ENCODE results near the gene NFKBIE. TPM values are rescaled to one million over a fixed set of nuclear protein-coding genes. Genes with fewer than 3 reads are reported as not detected.

The NFKBIE gene
- total RNA-seq, 1 donor: 5.4 TPM

DNA sequence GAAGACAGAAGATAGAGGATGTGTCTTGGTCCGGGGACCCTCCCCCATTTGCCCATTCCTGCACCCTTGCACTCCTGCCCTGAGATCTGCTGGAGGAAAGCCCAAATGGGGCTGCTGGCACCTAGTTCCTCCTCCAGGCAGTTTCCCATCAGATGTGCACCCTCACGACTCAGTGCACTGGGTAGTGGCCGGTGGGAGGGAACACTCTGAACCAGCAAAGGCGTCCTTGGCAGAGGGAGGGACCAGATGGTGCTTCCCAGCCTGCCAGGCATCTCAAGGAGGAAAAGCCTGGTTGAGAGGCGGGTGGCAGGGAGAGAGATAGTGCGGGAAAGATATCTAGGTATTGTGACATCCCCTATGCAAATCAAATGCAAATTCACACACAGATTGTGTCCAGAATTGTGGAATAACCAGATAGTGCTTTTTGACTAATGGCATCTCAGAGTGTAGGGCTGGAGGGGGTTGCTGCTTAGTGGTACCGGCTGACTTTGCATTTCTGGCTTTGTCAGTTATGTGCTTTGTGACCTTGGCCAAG, 24.4 kb upstream of the NFKBIE start:
- no peak for DNase-seq (ENCODE audit: low read depth)
- TF ChIP-seq, protein P1, sequence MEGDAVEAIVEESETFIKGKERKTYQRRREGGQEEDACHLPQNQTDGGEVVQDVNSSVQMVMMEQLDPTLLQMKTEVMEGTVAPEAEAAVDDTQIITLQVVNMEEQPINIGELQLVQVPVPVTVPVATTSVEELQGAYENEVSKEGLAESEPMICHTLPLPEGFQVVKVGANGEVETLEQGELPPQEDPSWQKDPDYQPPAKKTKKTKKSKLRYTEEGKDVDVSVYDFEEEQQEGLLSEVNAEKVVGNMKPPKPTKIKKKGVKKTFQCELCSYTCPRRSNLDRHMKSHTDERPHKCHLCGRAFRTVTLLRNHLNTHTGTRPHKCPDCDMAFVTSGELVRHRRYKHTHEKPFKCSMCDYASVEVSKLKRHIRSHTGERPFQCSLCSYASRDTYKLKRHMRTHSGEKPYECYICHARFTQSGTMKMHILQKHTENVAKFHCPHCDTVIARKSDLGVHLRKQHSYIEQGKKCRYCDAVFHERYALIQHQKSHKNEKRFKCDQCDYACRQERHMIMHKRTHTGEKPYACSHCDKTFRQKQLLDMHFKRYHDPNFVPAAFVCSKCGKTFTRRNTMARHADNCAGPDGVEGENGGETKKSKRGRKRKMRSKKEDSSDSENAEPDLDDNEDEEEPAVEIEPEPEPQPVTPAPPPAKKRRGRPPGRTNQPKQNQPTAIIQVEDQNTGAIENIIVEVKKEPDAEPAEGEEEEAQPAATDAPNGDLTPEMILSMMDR (IDR thresholded peaks at IDR 0.05; ENCODE audit: insufficient read depth, low read length): no peak
- H3K4me3 ChIP-seq (ENCODE audit: low read depth, low read length): no peak overlapping the region

DNA sequence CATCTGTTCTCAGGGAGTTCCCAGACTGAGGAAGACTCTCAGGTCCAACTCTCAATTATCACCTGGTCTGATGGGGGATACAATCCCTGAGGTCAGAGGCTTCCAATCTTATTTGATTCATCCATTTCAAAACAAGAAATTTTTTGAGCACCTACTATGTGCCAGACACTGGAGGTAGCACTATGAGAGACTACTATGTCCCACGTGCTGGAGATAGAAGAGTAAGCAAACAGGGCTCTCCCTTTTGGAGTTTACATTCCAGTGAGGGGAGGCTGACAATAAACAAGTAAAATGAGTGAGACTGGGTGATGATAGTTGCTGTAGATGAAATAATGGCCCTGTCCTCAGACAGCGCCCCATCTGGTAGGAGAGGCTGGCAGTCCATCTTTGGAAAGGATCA, 21.4 kb upstream of the NFKBIE start:
- H3K4me3 ChIP-seq (ENCODE audit: low read depth, low read length): no peak overlapping the region
- no peak for DNase-seq (ENCODE audit: low read depth)
- TF ChIP-seq, protein P1 (IDR thresholded peaks at IDR 0.05; ENCODE audit: insufficient read depth, low read length): no peak

DNA sequence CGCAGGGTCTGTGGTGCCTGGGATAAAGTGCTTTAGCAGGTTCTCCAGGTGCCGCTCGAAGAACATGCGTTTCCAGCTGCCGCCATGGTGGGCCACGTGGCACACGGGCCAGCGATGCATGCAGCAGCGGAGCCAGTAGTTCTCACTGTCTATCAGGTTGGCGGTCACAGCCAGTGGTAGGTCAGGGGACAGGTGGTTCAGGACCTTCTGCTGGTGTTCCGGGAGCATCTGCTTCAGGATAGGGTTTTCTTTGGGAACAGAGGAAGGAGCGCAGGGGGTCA, 20.9 kb upstream of the NFKBIE start:
- H3K4me3 ChIP-seq (ENCODE audit: low read depth, low read length): no peak overlapping the region
- TF ChIP-seq, protein P1 (IDR thresholded peaks at IDR 0.05; ENCODE audit: insufficient read depth, low read length): no peak
- no peak for DNase-seq (ENCODE audit: low read depth)

DNA sequence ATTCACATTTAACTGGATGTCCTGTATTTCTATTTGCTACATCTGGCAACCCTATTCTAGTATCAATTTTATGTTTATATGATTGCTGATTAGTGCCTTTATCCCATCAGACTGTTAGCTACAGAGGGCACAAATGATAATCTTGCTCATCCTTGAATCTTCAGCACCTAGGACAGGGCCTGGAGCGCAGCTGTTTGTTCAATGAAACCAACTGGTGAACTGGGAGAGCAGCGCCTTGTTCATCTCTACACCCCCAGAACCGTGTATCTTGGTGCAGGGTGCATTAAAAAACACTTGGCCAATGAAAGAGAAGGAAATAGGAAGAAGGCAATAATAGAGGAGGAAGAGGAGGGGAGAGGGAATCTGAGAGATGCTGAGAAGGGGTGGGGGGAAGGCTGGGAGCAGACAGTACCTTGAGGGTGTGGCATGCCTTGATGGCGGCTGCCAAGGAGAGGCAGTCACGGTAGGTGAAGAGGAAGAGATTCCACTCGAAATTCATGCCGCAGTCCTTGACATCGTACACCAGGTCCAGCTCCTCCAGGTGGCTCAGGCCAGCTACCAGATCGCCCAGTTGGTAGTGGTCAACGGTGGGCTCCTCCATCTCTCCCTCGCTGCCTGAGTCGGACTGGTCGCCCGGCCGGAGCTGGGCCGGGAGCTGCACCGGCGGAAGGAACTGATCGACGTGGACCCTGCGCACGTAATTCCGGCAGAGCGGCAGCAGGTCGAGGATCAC, 20.4 kb upstream of the NFKBIE start:
- peak; percentile 19 for DNase-seq (ENCODE audit: low read depth)
- no peak overlapping the region for H3K4me3 ChIP-seq (ENCODE audit: low read depth, low read length)
- TF ChIP-seq, protein P1 (IDR thresholded peaks at IDR 0.05; ENCODE audit: insufficient read depth, low read length): no peak

DNA sequence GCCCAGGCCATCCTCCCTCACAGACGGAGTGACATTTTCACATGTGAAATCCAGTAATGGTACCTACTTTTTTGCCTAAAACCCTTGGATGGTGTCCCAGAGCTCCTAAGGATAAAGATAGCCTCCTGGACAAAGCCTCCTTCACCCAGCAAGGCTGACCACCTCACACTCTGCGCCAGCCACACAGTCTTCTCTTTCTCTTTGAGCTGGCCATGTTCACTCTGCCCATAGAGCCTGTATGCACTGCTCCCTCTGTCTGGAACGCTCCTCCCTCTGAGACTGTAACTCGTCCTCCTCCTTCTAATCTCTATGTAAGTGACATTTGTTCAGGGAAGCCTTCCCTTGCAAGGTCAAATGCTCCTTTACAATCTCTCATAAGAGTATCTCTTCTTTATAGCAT, 19.5 kb upstream of the NFKBIE start:
- H3K4me3 ChIP-seq (ENCODE audit: low read depth, low read length): no peak overlapping the region
- TF ChIP-seq, protein P1 (IDR thresholded peaks at IDR 0.05; ENCODE audit: insufficient read depth, low read length): no peak
- no peak for DNase-seq (ENCODE audit: low read depth)

DNA sequence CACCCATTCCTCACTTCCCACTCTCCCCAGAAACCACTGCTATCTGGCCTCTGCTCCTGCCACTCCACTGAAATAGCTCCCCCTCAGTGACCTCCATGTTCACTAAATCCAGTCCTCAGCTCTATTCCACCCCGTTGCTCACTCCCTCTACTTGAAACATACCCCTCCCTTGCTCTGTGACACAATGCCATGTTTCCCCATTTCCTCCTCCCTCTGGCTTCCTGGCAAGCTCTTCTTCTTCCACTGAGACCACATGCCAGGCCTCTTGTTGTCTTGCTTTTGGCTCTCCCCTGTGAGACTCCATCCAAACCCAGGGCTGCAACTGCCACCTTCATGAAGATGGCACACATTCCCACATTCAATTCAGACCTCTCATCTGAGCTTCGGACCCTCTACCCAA, 18.8 kb upstream of the NFKBIE start:
- TF ChIP-seq, protein P1 (IDR thresholded peaks at IDR 0.05; ENCODE audit: insufficient read depth, low read length): no peak
- no peak overlapping the region for H3K4me3 ChIP-seq (ENCODE audit: low read depth, low read length)
- DNase-seq (ENCODE audit: low read depth): no peak
